Measurements from ENCODE around the gene LEO1. TPM values are rescaled to one million over a fixed set of nuclear protein-coding genes. Genes with fewer than 3 reads are reported as not detected.
"Not testable (repeated sequence)": the region's sequence is repeated elsewhere in the genome, so short reads cannot be mapped to it uniquely, and the experiment has no call there.

Gene LEO1
- total RNA-seq, 4 donors from 2014 or later, result 11.4 to 19.6 (median 15.0) TPM

DNA sequence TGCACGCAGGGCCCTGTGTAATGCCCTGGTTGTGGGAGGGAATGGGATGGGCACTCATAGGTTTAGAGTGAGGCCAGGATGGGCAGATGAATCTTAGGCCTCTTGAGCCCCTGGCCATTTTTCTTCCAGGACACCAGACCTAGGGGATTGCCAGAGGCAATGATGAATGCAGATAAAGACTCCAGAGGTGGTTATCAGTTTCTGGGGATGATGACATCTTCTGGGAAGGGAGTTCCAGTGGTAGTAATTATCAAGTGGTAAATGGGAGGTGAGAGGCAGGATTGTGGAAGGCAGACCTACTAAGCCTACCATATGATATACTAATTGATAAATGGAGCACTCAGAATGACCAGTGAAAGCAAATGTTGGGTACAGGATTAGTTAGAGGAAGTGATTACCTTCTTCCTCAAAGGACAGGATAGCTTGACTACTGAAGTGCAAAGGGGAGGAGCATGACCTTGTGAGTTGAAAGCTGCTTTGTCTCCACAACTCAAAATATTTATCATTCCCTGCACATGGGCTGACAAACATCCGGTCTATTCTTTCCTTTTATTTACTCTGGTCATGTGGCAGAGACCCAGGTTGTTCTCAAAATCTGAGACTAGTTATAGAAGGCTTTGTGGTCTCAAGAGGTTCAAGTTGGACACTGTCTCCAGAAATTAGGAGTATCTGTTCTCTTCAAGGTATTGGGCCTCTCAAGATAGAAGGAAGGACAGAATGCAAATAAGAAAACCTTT lies 37.3 kb upstream of the LEO1 start:
- TF ChIP-seq, protein P1, sequence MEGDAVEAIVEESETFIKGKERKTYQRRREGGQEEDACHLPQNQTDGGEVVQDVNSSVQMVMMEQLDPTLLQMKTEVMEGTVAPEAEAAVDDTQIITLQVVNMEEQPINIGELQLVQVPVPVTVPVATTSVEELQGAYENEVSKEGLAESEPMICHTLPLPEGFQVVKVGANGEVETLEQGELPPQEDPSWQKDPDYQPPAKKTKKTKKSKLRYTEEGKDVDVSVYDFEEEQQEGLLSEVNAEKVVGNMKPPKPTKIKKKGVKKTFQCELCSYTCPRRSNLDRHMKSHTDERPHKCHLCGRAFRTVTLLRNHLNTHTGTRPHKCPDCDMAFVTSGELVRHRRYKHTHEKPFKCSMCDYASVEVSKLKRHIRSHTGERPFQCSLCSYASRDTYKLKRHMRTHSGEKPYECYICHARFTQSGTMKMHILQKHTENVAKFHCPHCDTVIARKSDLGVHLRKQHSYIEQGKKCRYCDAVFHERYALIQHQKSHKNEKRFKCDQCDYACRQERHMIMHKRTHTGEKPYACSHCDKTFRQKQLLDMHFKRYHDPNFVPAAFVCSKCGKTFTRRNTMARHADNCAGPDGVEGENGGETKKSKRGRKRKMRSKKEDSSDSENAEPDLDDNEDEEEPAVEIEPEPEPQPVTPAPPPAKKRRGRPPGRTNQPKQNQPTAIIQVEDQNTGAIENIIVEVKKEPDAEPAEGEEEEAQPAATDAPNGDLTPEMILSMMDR (IDR thresholded peaks at IDR 0.05), result no peak
- ATAC-seq (ENCODE audit: low FRiP score), result no peak
- no peak for DNase-seq (ENCODE audit: low spot score)

DNA sequence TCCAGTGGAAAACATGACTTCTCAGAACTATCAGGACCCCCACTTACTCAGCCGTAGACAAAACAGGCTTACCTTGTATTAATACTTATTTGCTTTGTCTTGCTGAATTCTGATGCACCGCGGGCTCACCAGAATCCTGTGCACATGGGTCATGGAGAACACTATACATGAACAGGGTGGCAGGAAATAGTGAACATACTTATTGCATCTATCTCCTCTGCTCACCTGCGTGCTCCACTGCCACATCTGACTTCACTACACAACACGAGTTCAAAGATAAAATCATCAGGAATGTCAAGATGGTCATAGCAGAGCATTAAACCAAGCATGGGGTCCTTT lies 36.8 kb upstream of the LEO1 start:
- no peak for ATAC-seq (ENCODE audit: low FRiP score)

DNA sequence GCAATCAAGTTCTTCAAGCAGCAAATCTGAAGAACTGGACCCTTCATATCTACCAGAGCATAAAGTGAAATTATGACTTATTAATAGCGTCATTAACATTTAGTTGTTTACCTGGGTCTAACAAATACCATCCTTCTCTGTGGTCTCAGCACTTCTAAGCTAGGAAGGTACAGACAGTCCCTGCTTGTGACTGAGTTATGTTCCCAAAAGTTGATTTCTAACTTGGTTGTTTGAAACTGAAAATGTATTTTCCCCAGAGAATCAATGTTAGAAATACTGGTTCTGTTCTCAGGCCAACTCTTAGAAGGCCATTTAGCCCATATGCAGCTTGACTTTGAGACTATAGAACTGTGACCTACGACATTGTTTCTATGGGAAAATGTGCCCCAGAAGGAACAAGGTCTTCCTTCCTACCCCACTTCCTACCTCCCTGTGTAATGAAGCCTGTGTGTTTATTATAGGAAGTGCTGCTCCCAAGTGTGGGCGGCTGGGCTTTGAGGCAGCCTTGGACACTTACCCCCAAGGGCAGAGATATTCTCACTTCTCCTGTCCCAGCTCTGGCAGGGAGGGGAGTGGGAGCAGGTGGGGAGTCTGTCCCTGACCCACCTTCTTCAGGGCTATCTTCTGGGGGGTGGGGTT lies 35.2 kb upstream of the LEO1 start:
- ATAC-seq (ENCODE audit: low FRiP score) (no peak), DNase-seq (ENCODE audit: low spot score) (no peak)
- TF ChIP-seq, protein P1 (IDR thresholded peaks at IDR 0.05), result no peak

More for the DNA sequence above, 36.8 kb upstream of the LEO1 start:
- TF ChIP-seq, protein P1 (IDR thresholded peaks at IDR 0.05), result no peak
- DNase-seq (ENCODE audit: low spot score), result no peak

DNA sequence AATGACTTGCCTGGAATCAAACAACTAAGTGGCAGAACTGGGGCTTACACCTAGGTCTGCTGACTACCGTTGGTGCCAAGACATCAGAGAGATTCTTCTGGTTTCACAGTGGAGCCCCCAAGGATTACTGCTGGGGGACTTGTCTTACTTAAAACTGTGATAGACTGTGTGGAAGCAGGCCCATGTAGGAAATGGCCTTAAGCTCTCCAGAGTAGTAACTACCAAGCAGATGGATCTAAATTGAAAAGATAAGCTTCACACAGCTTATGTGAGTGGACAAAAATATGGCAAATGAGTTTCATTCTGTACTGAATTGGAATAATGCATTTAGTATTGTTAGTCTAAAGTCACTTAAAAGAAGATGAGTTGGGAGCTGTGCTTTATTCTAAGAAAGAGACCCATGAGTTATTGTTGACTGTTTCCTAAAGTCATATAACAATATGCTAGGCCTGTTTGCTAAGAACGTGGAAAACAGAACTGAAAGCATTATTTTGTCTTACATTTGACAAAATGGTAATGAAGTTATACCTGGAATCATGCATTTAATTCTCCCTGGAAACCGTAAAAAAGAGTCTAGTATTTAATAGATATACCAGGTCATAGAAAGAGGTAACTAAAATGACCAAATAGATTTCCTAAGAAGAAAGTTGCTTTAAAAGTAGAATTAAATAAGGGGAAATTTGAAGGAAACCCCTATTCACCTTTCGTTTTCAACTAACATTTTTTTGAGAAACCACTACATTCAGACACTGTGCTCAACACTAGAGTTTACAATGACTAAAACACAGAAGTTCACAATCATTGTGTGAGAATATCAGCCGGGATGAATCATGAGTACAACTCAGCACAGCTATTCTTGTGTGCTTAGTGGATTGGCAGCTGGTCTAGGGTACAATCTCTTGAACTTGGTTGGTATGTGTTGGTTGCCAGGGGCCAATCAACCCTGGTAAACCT lies 34.4 kb upstream of the LEO1 start:
- TF ChIP-seq, protein P1 (IDR thresholded peaks at IDR 0.05), result no peak
- ATAC-seq (ENCODE audit: low FRiP score), result no peak
- no peak for DNase-seq (ENCODE audit: low spot score)

DNA sequence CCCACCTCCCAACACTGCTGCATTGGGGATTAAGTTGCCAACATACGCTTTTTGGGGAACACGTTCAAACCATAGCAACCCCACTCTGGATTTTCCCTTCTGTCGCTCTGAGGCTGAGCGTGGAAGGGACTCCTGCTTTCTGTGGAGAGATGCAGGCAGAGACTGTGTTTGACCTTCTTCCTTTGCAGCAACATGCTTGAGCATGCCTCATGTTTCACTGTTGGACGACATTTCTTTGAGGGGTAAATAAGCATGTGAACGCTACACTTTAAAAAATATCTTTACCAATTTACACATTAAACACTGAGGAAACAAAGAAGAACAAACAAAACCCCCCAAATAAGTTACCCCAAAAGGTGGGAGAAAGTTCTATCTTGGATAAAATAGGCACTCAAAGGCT lies 33.2 kb upstream of the LEO1 start:
- TF ChIP-seq, protein P1 (IDR thresholded peaks at IDR 0.05), result no peak
- DNase-seq (ENCODE audit: low spot score) (no peak), ATAC-seq (ENCODE audit: low FRiP score) (no peak)

DNA sequence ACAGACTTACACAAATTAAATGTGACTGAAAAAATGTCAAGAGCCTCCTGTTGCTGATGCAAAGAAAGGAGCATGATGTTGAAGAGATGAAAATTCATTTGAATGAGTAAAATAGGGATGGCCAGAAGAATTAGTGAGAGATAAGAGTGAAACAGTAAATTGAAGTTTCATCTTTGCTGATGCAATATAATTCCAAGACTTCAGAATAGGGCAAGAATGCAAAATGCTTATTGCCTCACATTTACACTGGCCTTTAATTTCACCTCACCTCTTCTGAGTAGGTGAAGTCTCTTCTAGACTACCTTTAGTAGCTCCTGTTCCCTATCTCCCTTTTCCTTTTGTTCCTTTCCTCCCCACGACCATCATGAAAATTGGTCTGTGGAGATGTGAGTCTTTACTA lies 32.1 kb upstream of the LEO1 start:
- DNase-seq (ENCODE audit: low spot score), result no peak
- TF ChIP-seq, protein P1 (IDR thresholded peaks at IDR 0.05), result no peak
- no peak for ATAC-seq (ENCODE audit: low FRiP score)

DNA sequence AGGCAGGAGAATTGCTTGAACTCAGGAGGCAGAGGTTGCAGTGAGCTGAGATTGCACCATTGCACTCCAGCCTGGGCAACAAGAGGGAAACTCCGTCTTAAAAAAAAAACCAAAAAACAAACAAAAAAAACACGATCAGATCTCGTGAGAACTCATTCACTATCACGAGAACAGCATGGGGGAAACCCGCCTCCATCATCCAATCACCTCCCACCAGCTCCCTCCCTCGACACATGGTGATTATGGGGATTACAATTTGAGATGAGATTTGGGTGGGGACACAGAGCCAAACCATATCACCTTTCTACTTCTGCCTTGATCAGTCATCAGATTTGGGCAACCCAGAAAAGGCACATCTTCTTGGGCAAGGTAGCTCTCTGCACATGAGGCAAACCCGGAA lies 31.5 kb upstream of the LEO1 start:
- not testable (repeated sequence) for ATAC-seq (ENCODE audit: low FRiP score); DNase-seq (ENCODE audit: low spot score)
